HCT116 (cell line): ENCODE results near the gene RHNO1. TPM values are rescaled to one million over a fixed set of nuclear protein-coding genes. Genes with fewer than 3 reads are reported as not detected.

Experiments used
- ATAC-seq: fragments of 200-7000 bp; cut with Tn5 transposase; 2 replicates; pipeline ENCODE4 v1.9.1; 2020; ENCODE audit warnings: mild to moderate bottlenecking, moderate library complexity
- Bru-seq: library from RNA; stranded (reverse); fragments of 400-500 nt; gene quantifications from one replicate; lab custom pipeline; 2021; lab: Mats Ljungman, UMichigan
- BruChase-seq, 2 experiments: library from RNA; stranded (reverse); fragments of 400-500 nt; gene quantifications; one replicate each; lab custom pipeline; 2021; lab: Mats Ljungman, UMichigan
- BruUV-seq: library from RNA; stranded (reverse); fragments of 400-500 nt; replicated peaks from 2 replicates; lab custom pipeline; 2021; lab: Mats Ljungman, UMichigan
- CTCF ChIA-PET: fragments of 300-600 bp; sonication (Branson Sonifier 250); formaldehyde crosslinking; loops from one replicate; lab custom pipeline; 2021; ENCODE audit warnings: antibody characterized with exemption; lab: Charles Lee
- POLR2A ChIA-PET: fragments of 300-600, 350-600 bp; sonication (Branson Sonifier 250); formaldehyde crosslinking; loops from one replicate; lab custom pipeline; 2021; ENCODE audit warnings: antibody characterized with exemption; lab: Charles Lee
- RAD21 ChIA-PET, 2 experiments: fragments of 300-600 bp; sonication (Branson Sonifier 250); formaldehyde crosslinking; loops; one replicate each; lab custom pipeline; 2023; ENCODE audit warnings: low total read pairs in 2 of 2; ENCODE audit not compliant: uncharacterized antibody in 2 of 2, unreplicated experiment in 2 of 2, low non-redundant PET in 1 of 2; lab: Charles Lee
- DNase-seq: peaks from one replicate; pipeline ENCODE4 v3.0.0-alpha.2; 2010; ENCODE audit warnings: low read depth, low spot score
- H2AFZ ChIP-seq: fragments of 200-600 bp; shearing (Covaris generic), sonication (generic); 2 replicates; pipeline ENCODE4 v1.6.1; 2017; ENCODE audit warnings: low read depth, mixed run types, mixed read lengths, antibody characterized with exemption, low read length; ENCODE audit not compliant: poor library complexity, severe bottlenecking
- H3K27ac ChIP-seq: 2 replicates; pipeline ENCODE4 v1.5.1; 2012; ENCODE audit warnings: low read depth, low read length
- H3K27me3 ChIP-seq: fragments of 200-600 bp; sonication (generic); 2 replicates; pipeline ENCODE4 v1.6.1; 2016; ENCODE audit warnings: mixed run types, low read length, mixed read lengths; ENCODE audit not compliant: insufficient read depth
- H3K36me3 ChIP-seq, 2 experiments: fragments of 200-500 bp in 1 of 2; fragments of 200-600 bp in 1 of 2; sonication (Bioruptor generic) in 1 of 2; sonication (generic) in 1 of 2; 2 replicates each; pipeline versions ENCODE4 v1.5.1 to v1.6.1; 2014 to 2016; ENCODE audit warnings: low read length in 2 of 2, inconsistent platforms in 1 of 2, mixed read lengths in 1 of 2, mixed run types in 1 of 2; ENCODE audit not compliant: insufficient read depth in 2 of 2, control insufficient read depth in 1 of 2
- H3K4me1 ChIP-seq, 2 experiments: fragments of 200-600 bp in 1 of 2; sonication (generic) in 1 of 2; 2 replicates each; pipeline versions ENCODE4 v1.5.1 to v1.6.1; 2012 to 2017; ENCODE audit warnings: low read length in 2 of 2, inconsistent platforms in 1 of 2, mild to moderate bottlenecking in 1 of 2, mixed read lengths in 1 of 2, mixed run types in 1 of 2, moderate library complexity in 1 of 2; ENCODE audit not compliant: insufficient read depth in 2 of 2, control insufficient read depth in 1 of 2
- H3K4me2 ChIP-seq: fragments of 200-600 bp; sonication (generic); 2 replicates; pipeline ENCODE4 v1.6.1; 2017; ENCODE audit warnings: mixed run types, low read length, mixed read lengths
- H3K4me3 ChIP-seq, 2 experiments: fragments of 200-600 bp in 1 of 2; sonication (generic) in 1 of 2; replicated peaks in 1 of 2; 2 replicates each; pipeline ENCODE4 v1.5.1; 2011 to 2016; ENCODE audit warnings: low read length in 2 of 2, control low read depth in 1 of 2, low read depth in 1 of 2, mild to moderate bottlenecking in 1 of 2, mixed read lengths in 1 of 2, mixed run types in 1 of 2
- H3K79me2 ChIP-seq: fragments of 200-600 bp; sonication (generic); 2 replicates; pipeline ENCODE4 v1.6.1; 2017; ENCODE audit warnings: mild to moderate bottlenecking, mixed run types, low read length, moderate library complexity, mixed read lengths; ENCODE audit not compliant: insufficient read depth
- H3K9ac ChIP-seq: fragments of 200-600 bp; sonication (generic); 2 replicates; pipeline ENCODE4 v1.6.1; 2016; ENCODE audit warnings: low read length, mixed read lengths
- H3K9me2 ChIP-seq: fragments of 200-600 bp; sonication (generic), shearing (Covaris generic); 2 replicates; pipeline ENCODE4 v1.6.1; 2017; ENCODE audit warnings: mixed run types, mild to moderate bottlenecking, moderate library complexity; ENCODE audit not compliant: insufficient read depth
- H3K9me3 ChIP-seq, 2 experiments: fragments of 200-500 bp in 1 of 2; fragments of 200-600 bp in 1 of 2; sonication (Bioruptor generic) in 1 of 2; sonication (generic) in 1 of 2; 2 replicates each; pipeline ENCODE4 v1.6.1; 2014 to 2017; ENCODE audit warnings: low read length in 2 of 2, mixed read lengths in 2 of 2, inconsistent platforms in 1 of 2, low read depth in 1 of 2, mild to moderate bottlenecking in 1 of 2, mixed run types in 1 of 2, moderate library complexity in 1 of 2; ENCODE audit not compliant: control insufficient read depth in 1 of 2, insufficient read depth in 1 of 2
- H4K20me1 ChIP-seq: fragments of 200-600 bp; sonication (generic), shearing (Covaris generic); 2 replicates; pipeline ENCODE4 v1.6.1; 2017; ENCODE audit warnings: mixed run types, mild to moderate bottlenecking, moderate library complexity; ENCODE audit not compliant: insufficient read depth
- CBX3 ChIP-seq: IDR thresholded peaks from 2 replicates; pipeline ENCODE4 v1.6.1; 2012; ENCODE audit warnings: low read depth
- ELF1 ChIP-seq: IDR thresholded peaks from 2 replicates; pipeline ENCODE4 v1.6.1; 2012; ENCODE audit warnings: low read depth, borderline replicate concordance
- EZH2phosphoT487 ChIP-seq: fragments of 200-600 bp; IDR thresholded peaks from 2 replicates; pipeline ENCODE4 v1.6.1; 2018; ENCODE audit warnings: antibody characterized with exemption, borderline replicate concordance
- FOSL1 ChIP-seq: IDR thresholded peaks from 2 replicates; pipeline ENCODE4 v1.6.1; 2012; ENCODE audit warnings: low read depth
- JUND ChIP-seq: IDR thresholded peaks from 2 replicates; pipeline ENCODE4 v1.6.1; 2012
- POLR2A ChIP-seq: IDR thresholded peaks from 2 replicates; pipeline ENCODE4 v1.7.0; 2011; ENCODE audit warnings: borderline replicate concordance; ENCODE audit not compliant: insufficient read depth, insufficient read length; ENCODE audit errors: extremely low read depth
- POLR2AphosphoS5 ChIP-seq: IDR thresholded peaks from 2 replicates; pipeline ENCODE4 v1.6.1; 2011; ENCODE audit warnings: mild to moderate bottlenecking, low read depth, low read length, moderate library complexity
- SIN3A ChIP-seq: IDR thresholded peaks from 2 replicates; pipeline ENCODE4 v1.6.1; 2012; ENCODE audit warnings: low read depth
- SP1 ChIP-seq: IDR thresholded peaks from 2 replicates; pipeline ENCODE4 v1.6.1; 2012; ENCODE audit warnings: low read depth
- SRF ChIP-seq: IDR thresholded peaks from 2 replicates; pipeline ENCODE4 v1.6.1; 2012; ENCODE audit warnings: low read depth
- ZFX ChIP-seq: fragments of 450-650 bp; IDR thresholded peaks from 2 replicates; pipeline ENCODE4 v1.6.1; 2017
- ZNF274 ChIP-seq: fragments of 200-500 bp; sonication (Bioruptor generic); IDR thresholded peaks from 2 replicates; pipeline ENCODE4 v1.6.1; 2014; ENCODE audit warnings: mild to moderate bottlenecking, low read depth, low read length, inconsistent platforms
- intact Hi-C: fragments of 100-400 bp; cut with micrococcal nuclease; formaldehyde crosslinking; loops from 2 replicates; pipeline ENCODE4 v1.10.0; 2022
- long read RNA-seq: library from polyadenylated mRNA; unstranded; transcript quantifications from one replicate; pipeline ENCODE4 v2.0.0, GENCODE V29; 2021; ENCODE audit not compliant: unreplicated experiment
- polyA plus RNA-seq: library from polyadenylated mRNA; unstranded; fragments of >200 nt; gene quantifications from 2 replicates; pipeline ENCODE4 v1.2.1, GENCODE V29; 2012; ENCODE audit warnings: missing spikeins
- total RNA-seq: library from RNA; stranded (reverse); gene quantifications from one replicate; pipeline ENCODE4 v1.2.1, GENCODE V29; 2021; ENCODE audit not compliant: unreplicated experiment
- TF ChIP-seq, protein P1 (sequence below): IDR thresholded peaks from 2 replicates; pipeline ENCODE4 v1.6.1; 2011; ENCODE audit warnings: mild to moderate bottlenecking, low read length, moderate library complexity; ENCODE audit not compliant: insufficient replicate concordance; ENCODE audit errors: extremely low read depth
- TF ChIP-seq, protein P2 (sequence below), 3 experiments: fragments of 200-600 bp in 1 of 3; sonication (generic) in 1 of 3; IDR thresholded peaks in 2 of 3; conservative IDR thresholded peaks in 1 of 3; 2 replicates each; pipeline ENCODE4 v1.5.1; 2012 to 2017; ENCODE audit warnings: low read depth in 2 of 3, low read length in 2 of 3, antibody characterized with exemption in 1 of 3, borderline replicate concordance in 1 of 3, control low read depth in 1 of 3, mild to moderate bottlenecking in 1 of 3, mixed read lengths in 1 of 3, mixed run types in 1 of 3, moderate library complexity in 1 of 3; ENCODE audit not compliant: insufficient read depth in 1 of 3
- TF ChIP-seq, protein P3 (sequence below): IDR thresholded peaks from 2 replicates; pipeline ENCODE4 v1.6.1; 2012; ENCODE audit warnings: low read depth

The RHNO1 gene, protein sequence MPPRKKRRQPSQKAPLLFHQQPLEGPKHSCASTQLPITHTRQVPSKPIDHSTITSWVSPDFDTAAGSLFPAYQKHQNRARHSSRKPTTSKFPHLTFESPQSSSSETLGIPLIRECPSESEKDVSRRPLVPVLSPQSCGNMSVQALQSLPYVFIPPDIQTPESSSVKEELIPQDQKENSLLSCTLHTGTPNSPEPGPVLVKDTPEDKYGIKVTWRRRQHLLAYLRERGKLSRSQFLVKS
- total RNA-seq (29.7 TPM), Bru-seq, nascent RNA (percentile 83 among the genes with signal in this experiment), BruChase-seq, experiment 1, labeled RNA remaining after a 6-hour chase (percentile 88 among the genes with signal in this experiment), BruChase-seq, experiment 2, labeled RNA remaining after a 2-hour chase (percentile 84 among the genes with signal in this experiment)
- 20.1 and 25.5 TPM in 2 replicates for polyA plus RNA-seq
- long read RNA-seq, transcript RHNO1-204 (3 exons, 1,870 nt), result major isoform, 29 of 40 reads
- long read RNA-seq, partial matches to known transcripts, result 8 of 40 reads
- long read RNA-seq, other reads (novel, unspliced or antisense), result 0 of 40 reads

GRCh38 chr12:2877047-2877952, at the start of gene RHNO1, which contains the start of gene FOXM1:
Gene RHNO1, plus strand, starts transcription at chr12:2877223. Its CDS starts 8,144 bp downstream, at chr12:2885367.
Gene FOXM1, minus strand, starts transcription at chr12:2877174. Its CDS starts 2,696 bp downstream, at chr12:2874478.
- Histone ChIP-seq H3K27ac (peak within 1 kb of the TSS; percentile 77), H3K9ac (peak within 1 kb of the TSS; percentile 92), H3K4me1 (peaks cover 6 to 20% of the 10 kb centered on the region in 2 experiments), H3K9me2 (no peaks in the 10 kb centered on the region), H2AFZ (peak within 1 kb of the TSS; percentile 78), H3K27me3 (no peaks in the 10 kb centered on the region), H3K9me3 (no peaks in the 10 kb centered on the region), H4K20me1 (no peaks in the 10 kb centered on the region), H3K4me3 (peak within 1 kb of the TSS; percentile 92 to 96), H3K4me2 (peak within 1 kb of the TSS; percentile 79), H3K79me2 (peaks cover 88% of the 10 kb centered on the region), H3K36me3 (peaks cover 15 to 19% of the 10 kb centered on the region in 2 experiments; a peak in 3 of 4 replicates)
- DNase-seq (peak; percentile 60), ATAC-seq (peak; percentile 86)
- ChIA-PET CTCF (interaction anchor here (0.7 to 1.5 kb wide), 6 partner anchors 9 to 164 kb away, joined by 3 to 11 read pairs (median 3); partner anchors contain the start of genes ITFG2 and TULP3), RAD21 (interaction anchor here in 1 of 2 experiments (0.7 kb wide), 1 partner anchor 434 kb away, joined by 4 read pairs; no protein-coding TSS in a partner anchor), POLR2A (interaction anchor here (1.1 to 1.3 kb wide), 2 partner anchors 8 to 24 kb away, joined by 3 to 5 read pairs; no protein-coding TSS in a partner anchor)
- BruUV-seq, result TSS peak; percentile 70
- intact Hi-C loops, result no loop called here
- TF ChIP-seq EZH2phosphoT487 (no peak), SRF (no peak), JUND (no peak), FOSL1 (no peak), SIN3A (peak; percentile 68), POLR2A (peak; percentile 51), CBX3 (no peak), ZFX (peak; percentile 92), ELF1 (no peak), ZNF274 (no peak), SP1 (no peak; the same call in 1 of the 2 replicates), POLR2AphosphoS5 (peak; percentile 85)
- TF ChIP-seq, protein P1, sequence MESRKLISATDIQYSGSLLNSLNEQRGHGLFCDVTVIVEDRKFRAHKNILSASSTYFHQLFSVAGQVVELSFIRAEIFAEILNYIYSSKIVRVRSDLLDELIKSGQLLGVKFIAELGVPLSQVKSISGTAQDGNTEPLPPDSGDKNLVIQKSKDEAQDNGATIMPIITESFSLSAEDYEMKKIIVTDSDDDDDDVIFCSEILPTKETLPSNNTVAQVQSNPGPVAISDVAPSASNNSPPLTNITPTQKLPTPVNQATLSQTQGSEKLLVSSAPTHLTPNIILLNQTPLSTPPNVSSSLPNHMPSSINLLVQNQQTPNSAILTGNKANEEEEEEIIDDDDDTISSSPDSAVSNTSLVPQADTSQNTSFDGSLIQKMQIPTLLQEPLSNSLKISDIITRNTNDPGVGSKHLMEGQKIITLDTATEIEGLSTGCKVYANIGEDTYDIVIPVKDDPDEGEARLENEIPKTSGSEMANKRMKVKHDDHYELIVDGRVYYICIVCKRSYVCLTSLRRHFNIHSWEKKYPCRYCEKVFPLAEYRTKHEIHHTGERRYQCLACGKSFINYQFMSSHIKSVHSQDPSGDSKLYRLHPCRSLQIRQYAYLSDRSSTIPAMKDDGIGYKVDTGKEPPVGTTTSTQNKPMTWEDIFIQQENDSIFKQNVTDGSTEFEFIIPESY, result no peak
- TF ChIP-seq, protein P2, sequence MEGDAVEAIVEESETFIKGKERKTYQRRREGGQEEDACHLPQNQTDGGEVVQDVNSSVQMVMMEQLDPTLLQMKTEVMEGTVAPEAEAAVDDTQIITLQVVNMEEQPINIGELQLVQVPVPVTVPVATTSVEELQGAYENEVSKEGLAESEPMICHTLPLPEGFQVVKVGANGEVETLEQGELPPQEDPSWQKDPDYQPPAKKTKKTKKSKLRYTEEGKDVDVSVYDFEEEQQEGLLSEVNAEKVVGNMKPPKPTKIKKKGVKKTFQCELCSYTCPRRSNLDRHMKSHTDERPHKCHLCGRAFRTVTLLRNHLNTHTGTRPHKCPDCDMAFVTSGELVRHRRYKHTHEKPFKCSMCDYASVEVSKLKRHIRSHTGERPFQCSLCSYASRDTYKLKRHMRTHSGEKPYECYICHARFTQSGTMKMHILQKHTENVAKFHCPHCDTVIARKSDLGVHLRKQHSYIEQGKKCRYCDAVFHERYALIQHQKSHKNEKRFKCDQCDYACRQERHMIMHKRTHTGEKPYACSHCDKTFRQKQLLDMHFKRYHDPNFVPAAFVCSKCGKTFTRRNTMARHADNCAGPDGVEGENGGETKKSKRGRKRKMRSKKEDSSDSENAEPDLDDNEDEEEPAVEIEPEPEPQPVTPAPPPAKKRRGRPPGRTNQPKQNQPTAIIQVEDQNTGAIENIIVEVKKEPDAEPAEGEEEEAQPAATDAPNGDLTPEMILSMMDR (IDR thresholded peaks at IDR 0.05 in 2 of 3, conservative IDR thresholded peaks at IDR 0.05 in 1 of 3; ENCODE audit: borderline replicate concordance in 1 of 3, insufficient read depth in 1 of 3, low read depth in 2 of 3, low read length in 2 of 3), result no peak
- TF ChIP-seq, protein P3, sequence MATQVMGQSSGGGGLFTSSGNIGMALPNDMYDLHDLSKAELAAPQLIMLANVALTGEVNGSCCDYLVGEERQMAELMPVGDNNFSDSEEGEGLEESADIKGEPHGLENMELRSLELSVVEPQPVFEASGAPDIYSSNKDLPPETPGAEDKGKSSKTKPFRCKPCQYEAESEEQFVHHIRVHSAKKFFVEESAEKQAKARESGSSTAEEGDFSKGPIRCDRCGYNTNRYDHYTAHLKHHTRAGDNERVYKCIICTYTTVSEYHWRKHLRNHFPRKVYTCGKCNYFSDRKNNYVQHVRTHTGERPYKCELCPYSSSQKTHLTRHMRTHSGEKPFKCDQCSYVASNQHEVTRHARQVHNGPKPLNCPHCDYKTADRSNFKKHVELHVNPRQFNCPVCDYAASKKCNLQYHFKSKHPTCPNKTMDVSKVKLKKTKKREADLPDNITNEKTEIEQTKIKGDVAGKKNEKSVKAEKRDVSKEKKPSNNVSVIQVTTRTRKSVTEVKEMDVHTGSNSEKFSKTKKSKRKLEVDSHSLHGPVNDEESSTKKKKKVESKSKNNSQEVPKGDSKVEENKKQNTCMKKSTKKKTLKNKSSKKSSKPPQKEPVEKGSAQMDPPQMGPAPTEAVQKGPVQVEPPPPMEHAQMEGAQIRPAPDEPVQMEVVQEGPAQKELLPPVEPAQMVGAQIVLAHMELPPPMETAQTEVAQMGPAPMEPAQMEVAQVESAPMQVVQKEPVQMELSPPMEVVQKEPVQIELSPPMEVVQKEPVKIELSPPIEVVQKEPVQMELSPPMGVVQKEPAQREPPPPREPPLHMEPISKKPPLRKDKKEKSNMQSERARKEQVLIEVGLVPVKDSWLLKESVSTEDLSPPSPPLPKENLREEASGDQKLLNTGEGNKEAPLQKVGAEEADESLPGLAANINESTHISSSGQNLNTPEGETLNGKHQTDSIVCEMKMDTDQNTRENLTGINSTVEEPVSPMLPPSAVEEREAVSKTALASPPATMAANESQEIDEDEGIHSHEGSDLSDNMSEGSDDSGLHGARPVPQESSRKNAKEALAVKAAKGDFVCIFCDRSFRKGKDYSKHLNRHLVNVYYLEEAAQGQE, result no peak
